Measurements from ENCODE around the gene TNNT2. TPM values are rescaled to one million over a fixed set of nuclear protein-coding genes. Genes with fewer than 3 reads are reported as not detected.

The TNNT2 gene
- total and polyA plus RNA-seq, 2 of the 4 experiments (the other 2 are of a cell fraction): 0.18 to 1.2 TPM

DNA sequence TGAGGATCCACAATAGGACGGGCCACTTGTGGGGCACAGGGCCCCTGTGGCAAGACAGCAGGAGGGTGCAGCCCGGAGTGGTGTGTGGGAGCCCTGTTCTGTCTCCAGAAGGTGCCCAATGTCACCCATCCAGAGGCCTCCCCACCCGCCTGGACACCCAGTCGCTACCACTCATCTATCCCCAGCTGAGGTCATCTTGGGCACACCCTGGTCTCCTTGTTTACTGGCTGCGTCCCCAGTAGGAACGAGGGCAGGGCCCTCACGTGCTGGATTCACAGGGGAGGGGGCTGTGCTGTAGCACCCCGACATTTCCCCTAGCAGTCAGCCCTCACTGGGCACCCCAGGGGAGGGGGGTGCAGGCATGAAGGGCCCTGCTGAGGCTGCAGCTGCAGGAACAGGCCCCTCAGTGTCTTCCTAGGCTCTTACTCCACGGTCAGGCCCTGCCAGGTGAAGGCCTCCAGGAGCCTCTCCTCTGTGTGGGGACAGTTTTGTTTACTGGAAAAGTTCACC, 2.3 kb upstream of the TNNT2 start:
- 80% methylated on average over 2 of the region's 9 CpGs; no CpG with 5 or more reads in 1 of the 2 experiments for WGBS, 2 experiments (ENCODE audit: extremely low coverage in 2 of 2, insufficient read length in 1 of 2)
- Histone ChIP-seq H4K8ac (ENCODE audit: low read depth in 2 of 2, low read length in 2 of 2) (no peak overlapping the region), H3K9ac (ENCODE audit: low read depth, low read length) (no peak overlapping the region), H3K27ac (ENCODE audit: insufficient read depth, low read length) (no peak overlapping the region), H4K20me1 (ENCODE audit: insufficient read depth, low read length) (no peaks in the 10 kb centered on the region), H2AFZ (replicated peaks; ENCODE audit: low read length, poor library complexity) (no peak overlapping the region), H3K9me3 (ENCODE audit: control insufficient read depth, insufficient read depth, low read length) (no peaks in the 10 kb centered on the region; the same call in 1 of the 2 replicates), H4K5ac (ENCODE audit: low read depth, low read length) (no peak overlapping the region), H4K91ac (ENCODE audit: insufficient read depth, low read depth, low read length) (no peak overlapping the region), H3K56ac (ENCODE audit: extremely low read depth, insufficient read depth, low read length) (no peak overlapping the region), H2AK5ac (ENCODE audit: low read depth, low read length) (no peak overlapping the region), H3K4me2 (ENCODE audit: low read depth, low read length) (no peak overlapping the region), H3K4me1 (ENCODE audit: control insufficient read depth, insufficient read depth, low read length) (peaks cover 25% of the 10 kb centered on the region), H3K18ac (ENCODE audit: low read depth, low read length) (no peak overlapping the region), H2BK5ac (ENCODE audit: low read depth, low read length, poor library complexity, severe bottlenecking) (no peak overlapping the region), H3K14ac (replicated peaks; ENCODE audit: low read depth, low read length) (no peak overlapping the region), H3K23ac (ENCODE audit: low read depth, low read length) (no peak overlapping the region), H3K27me3 (ENCODE audit: control insufficient read depth, insufficient read depth, low read length) (peaks cover 13% of the 10 kb centered on the region), H2BK120ac (ENCODE audit: low read depth, low read length) (no peak overlapping the region), H3K4me3 (ENCODE audit: insufficient read depth, low read depth, low read length) (no peak overlapping the region), H3K4ac (ENCODE audit: low read depth, low read length) (no peak overlapping the region), H2AK9ac (replicated peaks; ENCODE audit: low read depth, low read length, poor library complexity) (no peak overlapping the region), H3K79me1 (ENCODE audit: low read depth in 1 of 2, low read length in 2 of 2) (no peaks in the 10 kb centered on the region), H3K36me3 (ENCODE audit: control insufficient read depth, insufficient read depth, low read length) (no peaks in the 10 kb centered on the region), H2BK15ac (ENCODE audit: low read depth, low read length) (no peak overlapping the region), H2BK20ac (ENCODE audit: low read depth, low read length) (no peak overlapping the region), H3K9me1 (ENCODE audit: insufficient read depth, low read length) (peaks cover 15% of the 10 kb centered on the region)
- dilution Hi-C loops (cut with HindIII; ENCODE audit: low sequenced_read_pairs, unreplicated experiment) (no loop called here), intact Hi-C loops (cut with micrococcal nuclease) (loop anchor here (10.0 kb wide), 1 partner anchor 1935 kb away; no protein-coding TSS in a partner anchor), in situ Hi-C loops (cut with MboI; ENCODE audit: low sequenced_read_pairs) (no loop called here)
- POLR2A ChIA-PET (ENCODE audit: unreplicated experiment): no interaction called here
- BruUV-seq (replicated peaks): no TSS peak
- no peak for ATAC-seq (ENCODE audit: low read depth)
- no peak for DNase-seq
- CTCF ChIA-PET: no interaction called here
- no peak for TF ChIP-seq MAZ (IDR thresholded peaks at IDR 0.05; ENCODE audit: borderline replicate concordance, low read depth, low read length)

All from IMR-90 (cell line).